Osteoblast (primary cell): ENCODE results near the gene NOS3. TPM values are rescaled to one million over a fixed set of nuclear protein-coding genes. Genes with fewer than 3 reads are reported as not detected.

Experiments used
- DNase-seq: peaks from one replicate; pipeline ENCODE4 v3.0.0; 2011; ENCODE audit warnings: low spot score, mixed read lengths; ENCODE audit not compliant: insufficient read length; ENCODE audit errors: missing footprints
- H2AFZ ChIP-seq: 2 replicates; pipeline ENCODE4 v1.6.0; 2011; ENCODE audit warnings: mild to moderate bottlenecking, low read length
- H3K27ac ChIP-seq: 2 replicates; pipeline ENCODE4 v1.5.1; 2011; ENCODE audit warnings: mild to moderate bottlenecking, low read depth, low read length, moderate library complexity
- H3K27me3 ChIP-seq: 2 replicates; pipeline ENCODE4 v1.6.0; 2012; ENCODE audit warnings: mild to moderate bottlenecking, control low read depth, inconsistent platforms, low read length, moderate library complexity; ENCODE audit not compliant: insufficient read depth
- H3K36me3 ChIP-seq: 2 replicates; pipeline ENCODE4 v1.5.1; 2011; ENCODE audit warnings: mild to moderate bottlenecking, low read length, control low read depth, moderate library complexity; ENCODE audit not compliant: insufficient read depth
- H3K4me1 ChIP-seq: 2 replicates; pipeline ENCODE4 v1.5.1; 2011; ENCODE audit warnings: mild to moderate bottlenecking, low read length, control low read depth, moderate library complexity; ENCODE audit not compliant: insufficient read depth
- H3K4me2 ChIP-seq: 2 replicates; pipeline ENCODE4 v1.6.0; 2011; ENCODE audit warnings: mild to moderate bottlenecking, low read length; ENCODE audit not compliant: insufficient read depth
- H3K4me3 ChIP-seq: fragments of 200-600 bp; sonication (generic); 3 replicates; pipeline ENCODE4 v1.5.1; 2012; ENCODE audit warnings: mild to moderate bottlenecking, low read length, inconsistent platforms; ENCODE audit not compliant: insufficient read depth
- H3K79me2 ChIP-seq: 2 replicates; pipeline ENCODE4 v1.6.0; 2012; ENCODE audit warnings: mild to moderate bottlenecking, low read length, control low read depth, inconsistent platforms; ENCODE audit not compliant: insufficient read depth
- H3K9me3 ChIP-seq: 2 replicates; pipeline ENCODE4 v1.5.1; 2011; ENCODE audit warnings: low read depth, low read length, control low read depth
- H4K20me1 ChIP-seq: 2 replicates; pipeline ENCODE4 v1.6.0; 2012; ENCODE audit warnings: mild to moderate bottlenecking, low read length, control low read depth; ENCODE audit not compliant: insufficient read depth
- total RNA-seq: library from RNA; depleted of rRNA; stranded (reverse); fragments of >200 nt; gene quantifications from 2 replicates; pipeline ENCODE4 v1.2.3, GENCODE V29; 2012
- TF ChIP-seq, protein P1 (sequence below): IDR thresholded peaks from 2 replicates; pipeline ENCODE4 v1.5.1; 2011; ENCODE audit warnings: mild to moderate bottlenecking, low read depth, low read length, moderate library complexity; ENCODE audit errors: extremely low read depth

NOS3 gene
- total RNA-seq, 1 donor, result not detected

GRCh38 chr7:151047976-151048815, 57.4 kb downstream of the NOS3 start, which contains the start of gene ASIC3:
TSS of gene ASIC3 (plus strand) at chr7:151048531. CDS start at chr7:151048886, 355 bp downstream.
- H3K4me2 ChIP-seq, result no peak within 1 kb of the TSS

GRCh38 chr7:151048911-151049463, 58.2 kb downstream of the NOS3 start:
- H2AFZ ChIP-seq, result no peak overlapping the region
- H3K4me3 ChIP-seq, result no peak overlapping the region
- H3K9me3 ChIP-seq, result no peaks in the 10 kb centered on the region
- H3K27me3 ChIP-seq, result no peaks in the 10 kb centered on the region
- H3K36me3 ChIP-seq, result peaks cover 4% of the 10 kb centered on the region
- TF ChIP-seq, protein P1, sequence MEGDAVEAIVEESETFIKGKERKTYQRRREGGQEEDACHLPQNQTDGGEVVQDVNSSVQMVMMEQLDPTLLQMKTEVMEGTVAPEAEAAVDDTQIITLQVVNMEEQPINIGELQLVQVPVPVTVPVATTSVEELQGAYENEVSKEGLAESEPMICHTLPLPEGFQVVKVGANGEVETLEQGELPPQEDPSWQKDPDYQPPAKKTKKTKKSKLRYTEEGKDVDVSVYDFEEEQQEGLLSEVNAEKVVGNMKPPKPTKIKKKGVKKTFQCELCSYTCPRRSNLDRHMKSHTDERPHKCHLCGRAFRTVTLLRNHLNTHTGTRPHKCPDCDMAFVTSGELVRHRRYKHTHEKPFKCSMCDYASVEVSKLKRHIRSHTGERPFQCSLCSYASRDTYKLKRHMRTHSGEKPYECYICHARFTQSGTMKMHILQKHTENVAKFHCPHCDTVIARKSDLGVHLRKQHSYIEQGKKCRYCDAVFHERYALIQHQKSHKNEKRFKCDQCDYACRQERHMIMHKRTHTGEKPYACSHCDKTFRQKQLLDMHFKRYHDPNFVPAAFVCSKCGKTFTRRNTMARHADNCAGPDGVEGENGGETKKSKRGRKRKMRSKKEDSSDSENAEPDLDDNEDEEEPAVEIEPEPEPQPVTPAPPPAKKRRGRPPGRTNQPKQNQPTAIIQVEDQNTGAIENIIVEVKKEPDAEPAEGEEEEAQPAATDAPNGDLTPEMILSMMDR, result no peak
- H3K27ac ChIP-seq, result no peak overlapping the region
- peaks cover 12% of the 10 kb centered on the region for H4K20me1 ChIP-seq
- H3K4me1 ChIP-seq, result peaks cover 12% of the 10 kb centered on the region
- H3K4me2 ChIP-seq, result no peak overlapping the region
- DNase-seq, result no peak
- H3K79me2 ChIP-seq, result no peaks in the 10 kb centered on the region

More at GRCh38 chr7:151047976-151048815, 57.4 kb downstream of the NOS3 start, which contains the start of gene ASIC3:
- TF ChIP-seq, protein P1, result no peak
- Histone ChIP-seq H2AFZ (no peak within 1 kb of the TSS), H3K9me3 (no peaks in the 10 kb centered on the region), H3K36me3 (peaks cover 4% of the 10 kb centered on the region), H3K4me1 (peaks cover 12% of the 10 kb centered on the region), H3K79me2 (no peaks in the 10 kb centered on the region), H3K27me3 (no peaks in the 10 kb centered on the region), H3K4me3 (no peak within 1 kb of the TSS), H3K27ac (no peak within 1 kb of the TSS), H4K20me1 (peaks cover 12% of the 10 kb centered on the region)
- no peak for DNase-seq

DNA sequence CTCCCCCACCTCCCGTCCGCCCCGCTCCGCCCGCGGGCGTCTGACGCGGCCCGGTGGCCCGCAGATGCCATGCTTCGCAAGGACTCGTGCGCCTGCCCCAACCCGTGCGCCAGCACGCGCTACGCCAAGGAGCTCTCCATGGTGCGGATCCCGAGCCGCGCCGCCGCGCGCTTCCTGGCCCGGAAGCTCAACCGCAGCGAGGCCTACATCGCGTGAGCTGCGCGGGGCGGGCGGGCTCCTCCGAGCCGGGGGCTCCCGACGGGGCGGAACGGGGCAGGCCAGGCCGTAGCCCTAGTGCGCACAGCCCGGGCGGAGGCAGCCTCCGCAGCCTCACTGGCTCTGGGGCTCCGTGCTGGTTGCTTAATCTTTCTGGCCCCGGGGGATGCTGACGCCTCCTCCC, 60.3 kb downstream of the NOS3 start:
- peak; percentile 98 for DNase-seq
- Histone ChIP-seq H3K27ac (no peak overlapping the region), H2AFZ (no peak overlapping the region), H3K4me2 (peak overlapping the region; percentile 48), H3K4me3 (no peak overlapping the region), H4K20me1 (peaks cover 12% of the 10 kb centered on the region), H3K36me3 (peaks cover 4% of the 10 kb centered on the region), H3K4me1 (peaks cover 12% of the 10 kb centered on the region), H3K27me3 (no peaks in the 10 kb centered on the region), H3K79me2 (no peaks in the 10 kb centered on the region), H3K9me3 (no peaks in the 10 kb centered on the region)
- TF ChIP-seq, protein P1, result no peak

- TF ChIP-seq, protein P1, result no peak
- no peak for DNase-seq
- Histone ChIP-seq H3K36me3 (peaks cover 4% of the 10 kb centered on the region), H3K27me3 (no peaks in the 10 kb centered on the region), H3K9me3 (no peaks in the 10 kb centered on the region), H3K4me3 (no peak overlapping the region), H2AFZ (no peak overlapping the region), H3K27ac (no peak overlapping the region), H3K4me1 (peaks cover 11% of the 10 kb centered on the region), H3K4me2 (no peak overlapping the region), H3K79me2 (no peaks in the 10 kb centered on the region), H4K20me1 (peaks cover 6% of the 10 kb centered on the region)
These were observed 62.3 kb downstream of the NOS3 start for GRCh38 chr7:151053096-151053495.
